ENCODE measurements around the gene ZNF639. TPM values are rescaled to one million over a fixed set of nuclear protein-coding genes. Genes with fewer than 3 reads are reported as not detected.

Gene ZNF639
- total and polyA plus RNA-seq, 2 experiments from 2014 or later, result 33.6 to 62.8 TPM

DNA sequence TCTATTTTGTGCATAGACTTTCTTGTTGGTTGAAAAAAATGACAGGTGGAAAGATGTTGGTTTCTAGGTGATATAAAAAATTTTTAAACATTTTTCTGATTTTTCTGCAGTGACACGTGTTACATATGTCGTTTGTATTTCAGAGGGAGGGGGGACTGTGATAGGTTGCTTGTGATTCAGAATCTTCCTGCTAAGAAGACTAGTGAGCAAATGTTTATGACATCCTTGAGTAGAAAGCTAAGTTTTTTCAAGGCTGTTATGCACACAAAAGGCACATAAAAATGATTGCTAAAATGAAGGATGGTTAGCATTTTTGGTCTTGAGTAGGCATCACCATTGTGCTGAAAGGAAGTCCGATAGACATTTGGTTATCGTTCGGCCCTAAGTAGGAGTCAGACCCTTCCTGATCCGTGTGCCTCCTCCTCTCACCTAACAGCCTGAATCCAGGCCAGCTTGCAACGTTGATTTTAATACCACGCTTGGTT is 1.5 kb downstream of the ZNF639 start (continued):
- TF ChIP-seq, protein P1, sequence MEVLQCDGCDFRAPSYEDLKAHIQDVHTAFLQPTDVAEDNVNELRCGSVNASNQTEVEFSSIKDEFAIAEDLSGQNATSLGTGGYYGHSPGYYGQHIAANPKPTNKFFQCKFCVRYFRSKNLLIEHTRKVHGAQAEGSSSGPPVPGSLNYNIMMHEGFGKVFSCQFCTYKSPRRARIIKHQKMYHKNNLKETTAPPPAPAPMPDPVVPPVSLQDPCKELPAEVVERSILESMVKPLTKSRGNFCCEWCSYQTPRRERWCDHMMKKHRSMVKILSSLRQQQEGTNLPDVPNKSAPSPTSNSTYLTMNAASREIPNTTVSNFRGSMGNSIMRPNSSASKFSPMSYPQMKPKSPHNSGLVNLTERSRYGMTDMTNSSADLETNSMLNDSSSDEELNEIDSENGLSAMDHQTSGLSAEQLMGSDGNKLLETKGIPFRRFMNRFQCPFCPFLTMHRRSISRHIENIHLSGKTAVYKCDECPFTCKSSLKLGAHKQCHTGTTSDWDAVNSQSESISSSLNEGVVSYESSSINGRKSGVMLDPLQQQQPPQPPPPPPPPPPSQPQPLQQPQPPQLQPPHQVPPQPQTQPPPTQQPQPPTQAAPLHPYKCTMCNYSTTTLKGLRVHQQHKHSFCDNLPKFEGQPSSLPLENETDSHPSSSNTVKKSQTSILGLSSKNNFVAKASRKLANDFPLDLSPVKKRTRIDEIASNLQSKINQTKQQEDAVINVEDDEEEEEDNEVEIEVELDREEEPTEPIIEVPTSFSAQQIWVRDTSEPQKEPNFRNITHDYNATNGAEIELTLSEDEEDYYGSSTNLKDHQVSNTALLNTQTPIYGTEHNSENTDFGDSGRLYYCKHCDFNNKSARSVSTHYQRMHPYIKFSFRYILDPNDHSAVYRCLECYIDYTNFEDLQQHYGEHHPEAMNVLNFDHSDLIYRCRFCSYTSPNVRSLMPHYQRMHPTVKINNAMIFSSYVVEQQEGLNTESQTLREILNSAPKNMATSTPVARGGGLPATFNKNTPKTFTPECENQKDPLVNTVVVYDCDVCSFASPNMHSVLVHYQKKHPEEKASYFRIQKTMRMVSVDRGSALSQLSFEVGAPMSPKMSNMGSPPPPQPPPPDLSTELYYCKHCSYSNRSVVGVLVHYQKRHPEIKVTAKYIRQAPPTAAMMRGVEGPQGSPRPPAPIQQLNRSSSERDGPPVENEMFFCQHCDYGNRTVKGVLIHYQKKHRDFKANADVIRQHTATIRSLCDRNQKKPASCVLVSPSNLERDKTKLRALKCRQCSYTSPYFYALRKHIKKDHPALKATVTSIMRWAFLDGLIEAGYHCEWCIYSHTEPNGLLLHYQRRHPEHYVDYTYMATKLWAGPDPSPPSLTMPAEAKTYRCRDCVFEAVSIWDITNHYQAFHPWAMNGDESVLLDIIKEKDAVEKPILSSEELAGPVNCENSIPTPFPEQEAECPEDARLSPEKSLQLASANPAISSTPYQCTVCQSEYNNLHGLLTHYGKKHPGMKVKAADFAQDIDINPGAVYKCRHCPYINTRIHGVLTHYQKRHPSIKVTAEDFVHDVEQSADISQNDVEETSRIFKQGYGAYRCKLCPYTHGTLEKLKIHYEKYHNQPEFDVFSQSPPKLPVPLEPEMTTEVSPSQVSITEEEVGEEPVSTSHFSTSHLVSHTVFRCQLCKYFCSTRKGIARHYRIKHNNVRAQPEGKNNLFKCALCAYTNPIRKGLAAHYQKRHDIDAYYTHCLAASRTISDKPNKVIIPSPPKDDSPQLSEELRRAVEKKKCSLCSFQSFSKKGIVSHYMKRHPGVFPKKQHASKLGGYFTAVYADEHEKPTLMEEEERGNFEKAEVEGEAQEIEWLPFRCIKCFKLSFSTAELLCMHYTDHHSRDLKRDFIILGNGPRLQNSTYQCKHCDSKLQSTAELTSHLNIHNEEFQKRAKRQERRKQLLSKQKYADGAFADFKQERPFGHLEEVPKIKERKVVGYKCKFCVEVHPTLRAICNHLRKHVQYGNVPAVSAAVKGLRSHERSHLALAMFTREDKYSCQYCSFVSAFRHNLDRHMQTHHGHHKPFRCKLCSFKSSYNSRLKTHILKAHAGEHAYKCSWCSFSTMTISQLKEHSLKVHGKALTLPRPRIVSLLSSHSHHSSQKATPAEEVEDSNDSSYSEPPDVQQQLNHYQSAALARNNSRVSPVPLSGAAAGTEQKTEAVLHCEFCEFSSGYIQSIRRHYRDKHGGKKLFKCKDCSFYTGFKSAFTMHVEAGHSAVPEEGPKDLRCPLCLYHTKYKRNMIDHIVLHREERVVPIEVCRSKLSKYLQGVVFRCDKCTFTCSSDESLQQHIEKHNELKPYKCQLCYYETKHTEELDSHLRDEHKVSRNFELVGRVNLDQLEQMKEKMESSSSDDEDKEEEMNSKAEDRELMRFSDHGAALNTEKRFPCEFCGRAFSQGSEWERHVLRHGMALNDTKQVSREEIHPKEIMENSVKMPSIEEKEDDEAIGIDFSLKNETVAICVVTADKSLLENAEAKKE (CRISPR knock-in tag; IDR thresholded peaks at IDR 0.05), result no peak
- TF ChIP-seq CREB1 (CRISPR knock-in tag; IDR thresholded peaks at IDR 0.05; ENCODE audit: low read depth), result no peak
- TF ChIP-seq, protein P2, sequence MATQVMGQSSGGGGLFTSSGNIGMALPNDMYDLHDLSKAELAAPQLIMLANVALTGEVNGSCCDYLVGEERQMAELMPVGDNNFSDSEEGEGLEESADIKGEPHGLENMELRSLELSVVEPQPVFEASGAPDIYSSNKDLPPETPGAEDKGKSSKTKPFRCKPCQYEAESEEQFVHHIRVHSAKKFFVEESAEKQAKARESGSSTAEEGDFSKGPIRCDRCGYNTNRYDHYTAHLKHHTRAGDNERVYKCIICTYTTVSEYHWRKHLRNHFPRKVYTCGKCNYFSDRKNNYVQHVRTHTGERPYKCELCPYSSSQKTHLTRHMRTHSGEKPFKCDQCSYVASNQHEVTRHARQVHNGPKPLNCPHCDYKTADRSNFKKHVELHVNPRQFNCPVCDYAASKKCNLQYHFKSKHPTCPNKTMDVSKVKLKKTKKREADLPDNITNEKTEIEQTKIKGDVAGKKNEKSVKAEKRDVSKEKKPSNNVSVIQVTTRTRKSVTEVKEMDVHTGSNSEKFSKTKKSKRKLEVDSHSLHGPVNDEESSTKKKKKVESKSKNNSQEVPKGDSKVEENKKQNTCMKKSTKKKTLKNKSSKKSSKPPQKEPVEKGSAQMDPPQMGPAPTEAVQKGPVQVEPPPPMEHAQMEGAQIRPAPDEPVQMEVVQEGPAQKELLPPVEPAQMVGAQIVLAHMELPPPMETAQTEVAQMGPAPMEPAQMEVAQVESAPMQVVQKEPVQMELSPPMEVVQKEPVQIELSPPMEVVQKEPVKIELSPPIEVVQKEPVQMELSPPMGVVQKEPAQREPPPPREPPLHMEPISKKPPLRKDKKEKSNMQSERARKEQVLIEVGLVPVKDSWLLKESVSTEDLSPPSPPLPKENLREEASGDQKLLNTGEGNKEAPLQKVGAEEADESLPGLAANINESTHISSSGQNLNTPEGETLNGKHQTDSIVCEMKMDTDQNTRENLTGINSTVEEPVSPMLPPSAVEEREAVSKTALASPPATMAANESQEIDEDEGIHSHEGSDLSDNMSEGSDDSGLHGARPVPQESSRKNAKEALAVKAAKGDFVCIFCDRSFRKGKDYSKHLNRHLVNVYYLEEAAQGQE (IDR thresholded peaks at IDR 0.05; ENCODE audit: unreplicated experiment), result no peak
- no peak for TF ChIP-seq EZH2phosphoT487 (IDR thresholded peaks at IDR 0.05; ENCODE audit: unreplicated experiment)
- TF ChIP-seq EZH2 (IDR thresholded peaks at IDR 0.05; ENCODE audit: low read depth, unreplicated experiment), result no peak
- no peak for TF ChIP-seq NANOG (IDR thresholded peaks at IDR 0.05; ENCODE audit: borderline replicate concordance)

Data from GM23338 (cell line).